Measurements from ENCODE around the gene HEXB.

The HEXB gene

GRCh38 chr5:74684900-74685851, at the start of gene HEXB:
Gene HEXB (plus strand): TSS chr5:74685233. CDS start chr5:74685261, 28 bp downstream.
- Histone ChIP-seq H3K27me3 (ENCODE audit: insufficient read depth, low read length) (no peaks in the 10 kb centered on the region), H3K36me3 (ENCODE audit: insufficient read depth, low read length) (no peaks in the 10 kb centered on the region), H3K9me3 (ENCODE audit: low read length) (no peaks in the 10 kb centered on the region), H2AFZ (ENCODE audit: low read depth, low read length) (peak within 1 kb of the TSS; percentile 93), H3K4me1 (ENCODE audit: insufficient read depth, low read length) (peaks cover 5% of the 10 kb centered on the region), H3K4me3 (ENCODE audit: low read length) (peak within 1 kb of the TSS; percentile 58)

- H3K36me3 ChIP-seq (ENCODE audit: insufficient read depth, low read length): peaks cover 52% of the 10 kb centered on the region
- H3K4me3 ChIP-seq (ENCODE audit: low read length): no peak overlapping the region
- no peak overlapping the region for H2AFZ ChIP-seq (ENCODE audit: low read depth, low read length)
- peaks cover 2% of the 10 kb centered on the region for H3K9me3 ChIP-seq (ENCODE audit: low read length)
- H3K27me3 ChIP-seq (ENCODE audit: insufficient read depth, low read length): no peaks in the 10 kb centered on the region
- H3K4me1 ChIP-seq (ENCODE audit: insufficient read depth, low read length): peaks cover 56% of the 10 kb centered on the region
Measured at GRCh38 chr5:74636149-74636548, 48.9 kb upstream of the HEXB start.

- Histone ChIP-seq H3K4me3 (ENCODE audit: low read length) (peak overlapping the region; percentile 79), H2AFZ (ENCODE audit: low read depth, low read length) (no peak overlapping the region), H3K36me3 (ENCODE audit: insufficient read depth, low read length) (peaks cover 48% of the 10 kb centered on the region), H3K4me1 (ENCODE audit: insufficient read depth, low read length) (peaks cover 54% of the 10 kb centered on the region), H3K27me3 (ENCODE audit: insufficient read depth, low read length) (no peaks in the 10 kb centered on the region), H3K9me3 (ENCODE audit: low read length) (peaks cover 2% of the 10 kb centered on the region)
Measured at GRCh38 chr5:74636552-74636951, 48.5 kb upstream of the HEXB start.

- Histone ChIP-seq H3K4me1 (ENCODE audit: insufficient read depth, low read length) (peaks cover 53% of the 10 kb centered on the region), H2AFZ (ENCODE audit: low read depth, low read length) (no peak overlapping the region), H3K27me3 (ENCODE audit: insufficient read depth, low read length) (no peaks in the 10 kb centered on the region), H3K36me3 (ENCODE audit: insufficient read depth, low read length) (peaks cover 28% of the 10 kb centered on the region), H3K4me3 (ENCODE audit: low read length) (peak overlapping the region; percentile 79), H3K9me3 (ENCODE audit: low read length) (peaks cover 2% of the 10 kb centered on the region)
Measured at GRCh38 chr5:74638544-74638969, 46.5 kb upstream of the HEXB start.

- H3K9me3 ChIP-seq (ENCODE audit: low read length): peaks cover 2% of the 10 kb centered on the region
- H3K36me3 ChIP-seq (ENCODE audit: insufficient read depth, low read length): peaks cover 25% of the 10 kb centered on the region
- peak overlapping the region; percentile 79 for H3K4me3 ChIP-seq (ENCODE audit: low read length)
- H3K4me1 ChIP-seq (ENCODE audit: insufficient read depth, low read length): peaks cover 49% of the 10 kb centered on the region
- H3K27me3 ChIP-seq (ENCODE audit: insufficient read depth, low read length): no peaks in the 10 kb centered on the region
- H2AFZ ChIP-seq (ENCODE audit: low read depth, low read length): no peak overlapping the region
Measured at GRCh38 chr5:74638970-74639806, 45.8 kb upstream of the HEXB start.

GRCh38 chr5:74639807-74640449, 45.1 kb upstream of the HEXB start:
- H3K36me3 ChIP-seq (ENCODE audit: insufficient read depth, low read length): peaks cover 19% of the 10 kb centered on the region
- peak overlapping the region; percentile 79 for H3K4me3 ChIP-seq (ENCODE audit: low read length)
- H3K9me3 ChIP-seq (ENCODE audit: low read length): no peaks in the 10 kb centered on the region
- H3K27me3 ChIP-seq (ENCODE audit: insufficient read depth, low read length): no peaks in the 10 kb centered on the region
- peaks cover 43% of the 10 kb centered on the region for H3K4me1 ChIP-seq (ENCODE audit: insufficient read depth, low read length)
- H2AFZ ChIP-seq (ENCODE audit: low read depth, low read length): no peak overlapping the region

- Histone ChIP-seq H3K27me3 (ENCODE audit: insufficient read depth, low read length) (no peaks in the 10 kb centered on the region), H3K4me3 (ENCODE audit: low read length) (peak within 1 kb of the TSS; percentile 79), H3K9me3 (ENCODE audit: low read length) (no peaks in the 10 kb centered on the region), H3K4me1 (ENCODE audit: insufficient read depth, low read length) (peaks cover 40% of the 10 kb centered on the region), H3K36me3 (ENCODE audit: insufficient read depth, low read length) (peaks cover 13% of the 10 kb centered on the region), H2AFZ (ENCODE audit: low read depth, low read length) (peak within 1 kb of the TSS; percentile 71)
Measured at GRCh38 chr5:74640450-74640953, 44.5 kb upstream of the HEXB start, which contains the start of gene ENC1. Gene ENC1 (minus strand): TSS chr5:74640728. CDS start chr5:74636485, 4,243 bp downstream.

- peaks cover 36% of the 10 kb centered on the region for H3K4me1 ChIP-seq (ENCODE audit: insufficient read depth, low read length)
- H3K9me3 ChIP-seq (ENCODE audit: low read length): no peaks in the 10 kb centered on the region
- H3K27me3 ChIP-seq (ENCODE audit: insufficient read depth, low read length): no peaks in the 10 kb centered on the region
- peak overlapping the region; percentile 79 for H3K4me3 ChIP-seq (ENCODE audit: low read length)
- H3K36me3 ChIP-seq (ENCODE audit: insufficient read depth, low read length): peaks cover 7% of the 10 kb centered on the region
- peak overlapping the region; percentile 71 for H2AFZ ChIP-seq (ENCODE audit: low read depth, low read length)
Measured at GRCh38 chr5:74640954-74641734, 43.9 kb upstream of the HEXB start.

GRCh38 chr5:74641735-74642542, 43.1 kb upstream of the HEXB start:
- Histone ChIP-seq H2AFZ (ENCODE audit: low read depth, low read length) (peak overlapping the region; percentile 71), H3K4me1 (ENCODE audit: insufficient read depth, low read length) (peaks cover 28% of the 10 kb centered on the region), H3K36me3 (ENCODE audit: insufficient read depth, low read length) (no peaks in the 10 kb centered on the region), H3K4me3 (ENCODE audit: low read length) (peak overlapping the region; percentile 79), H3K9me3 (ENCODE audit: low read length) (no peaks in the 10 kb centered on the region), H3K27me3 (ENCODE audit: insufficient read depth, low read length) (no peaks in the 10 kb centered on the region)

- Histone ChIP-seq H3K27me3 (ENCODE audit: insufficient read depth, low read length) (no peaks in the 10 kb centered on the region), H2AFZ (ENCODE audit: low read depth, low read length) (peak overlapping the region; percentile 71), H3K9me3 (ENCODE audit: low read length) (no peaks in the 10 kb centered on the region), H3K36me3 (ENCODE audit: insufficient read depth, low read length) (no peaks in the 10 kb centered on the region), H3K4me1 (ENCODE audit: insufficient read depth, low read length) (peaks cover 22% of the 10 kb centered on the region), H3K4me3 (ENCODE audit: low read length) (no peak overlapping the region)
Measured at GRCh38 chr5:74642543-74642863, 42.5 kb upstream of the HEXB start.

GRCh38 chr5:74643111-74643562, 41.9 kb upstream of the HEXB start:
- H2AFZ ChIP-seq (ENCODE audit: low read depth, low read length): no peak overlapping the region
- H3K9me3 ChIP-seq (ENCODE audit: low read length): no peaks in the 10 kb centered on the region
- no peaks in the 10 kb centered on the region for H3K36me3 ChIP-seq (ENCODE audit: insufficient read depth, low read length)
- peaks cover 16% of the 10 kb centered on the region for H3K4me1 ChIP-seq (ENCODE audit: insufficient read depth, low read length)
- H3K4me3 ChIP-seq (ENCODE audit: low read length): no peak overlapping the region
- H3K27me3 ChIP-seq (ENCODE audit: insufficient read depth, low read length): no peaks in the 10 kb centered on the region

Measured in neuron (in vitro differentiated cells).